ENCODE data around the gene SLC16A1.
"Not testable (repeated sequence)": the region's sequence is repeated elsewhere in the genome, so short reads cannot be mapped to it uniquely, and the experiment has no call there.

Gene SLC16A1

GRCh38 chr1:112884996-112885395 is 71.0 kb downstream of the SLC16A1 start:
- not testable (repeated sequence) for DNase-seq (ENCODE audit: low read depth in 3 of 3)

DNA sequence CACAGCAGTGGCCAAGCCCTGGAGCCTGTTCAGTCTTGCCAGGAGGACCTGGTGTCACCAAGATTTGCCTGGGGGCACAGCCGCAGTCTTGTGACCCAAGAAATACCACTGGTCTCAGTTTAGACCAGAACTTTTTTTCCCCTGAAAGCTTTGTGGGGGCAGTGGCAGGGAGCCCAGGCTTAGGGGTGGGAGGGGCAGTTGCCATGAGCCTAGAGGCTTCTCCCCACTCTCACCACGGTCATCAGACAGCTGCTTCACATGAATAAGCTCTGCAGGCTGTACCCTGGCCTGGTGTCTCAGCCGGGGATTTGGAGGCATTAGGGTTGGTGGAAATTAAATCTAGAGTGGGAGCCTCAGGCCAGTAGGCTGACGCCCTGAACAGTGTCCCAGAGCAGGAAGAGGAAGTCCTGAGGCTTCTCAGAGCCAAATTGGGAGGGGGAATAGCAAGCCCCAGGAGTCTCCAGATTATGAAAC is 73.7 kb downstream of the SLC16A1 start:
- DNase-seq (ENCODE audit: low read depth in 3 of 3) = no peak

- DNase-seq (ENCODE audit: low read depth in 3 of 3) = no peak
Measured at GRCh38 chr1:112881742-112882127, 74.3 kb downstream of the SLC16A1 start.

DNA sequence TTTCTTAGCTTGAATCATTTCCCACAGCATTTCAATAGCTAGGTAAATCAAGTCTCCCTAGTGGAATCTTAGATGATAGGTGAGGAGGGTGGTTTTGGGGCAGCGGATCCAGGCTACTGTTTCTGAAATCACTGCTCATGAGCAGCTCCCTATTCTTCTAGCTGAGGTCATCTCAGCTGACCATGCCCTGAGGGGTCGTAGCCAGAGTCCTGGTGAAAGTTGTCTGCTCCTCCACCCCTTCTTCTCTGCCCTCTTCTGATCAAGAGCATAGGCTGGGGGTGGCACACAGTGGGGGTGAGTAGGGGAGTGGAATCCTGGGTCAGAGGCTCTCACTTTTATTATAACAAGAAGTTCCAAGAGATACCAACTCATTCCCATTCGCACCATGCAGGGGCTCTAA is 76.2 kb downstream of the SLC16A1 start:
- DNase-seq (ENCODE audit: low read depth in 3 of 3) = no peak

DNA sequence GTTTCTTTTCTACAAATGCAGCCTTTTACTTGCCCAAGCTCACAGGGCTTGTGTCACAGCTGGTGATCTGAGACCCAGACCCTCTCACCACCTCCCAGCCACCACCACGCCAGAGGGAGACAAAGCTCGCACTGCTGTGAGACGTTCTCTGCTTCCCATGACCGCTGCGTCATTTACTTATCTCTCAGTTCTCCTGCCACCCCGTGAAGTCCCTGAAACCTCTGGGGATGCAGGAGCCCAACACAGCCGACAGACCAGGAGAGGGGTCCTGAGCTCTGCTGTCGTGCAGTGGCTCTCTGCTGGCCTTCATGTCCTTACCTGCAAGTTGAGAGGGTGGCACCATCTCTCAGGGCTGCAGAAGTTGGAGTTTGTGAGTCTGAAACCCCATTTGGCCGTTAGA is 77.7 kb downstream of the SLC16A1 start:
- DNase-seq (ENCODE audit: low read depth in 3 of 3) = no peak

GRCh38 chr1:112877750-112878149 is 78.2 kb downstream of the SLC16A1 start:
- no peak for DNase-seq (ENCODE audit: low read depth in 3 of 3)

DNA sequence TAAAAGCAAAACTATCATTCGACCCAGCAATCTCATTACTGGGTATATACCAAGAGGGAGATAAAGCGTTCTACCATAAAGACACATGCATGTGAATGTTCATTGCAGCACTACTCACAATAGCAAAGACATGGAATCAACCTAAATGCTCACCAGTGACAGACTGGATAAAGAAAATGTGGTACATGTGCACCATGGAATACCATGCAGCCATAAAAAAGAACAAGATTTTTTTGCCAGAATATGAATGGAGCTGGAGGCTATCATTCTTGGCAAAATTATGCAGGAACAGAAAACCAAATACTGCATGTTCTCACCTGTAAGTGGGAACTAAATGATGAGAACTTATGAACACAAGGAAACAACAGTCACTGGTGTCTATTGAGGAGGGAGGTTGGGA is 79.7 kb downstream of the SLC16A1 start:
- no peak for DNase-seq (ENCODE audit: low read depth in 3 of 3)

DNA sequence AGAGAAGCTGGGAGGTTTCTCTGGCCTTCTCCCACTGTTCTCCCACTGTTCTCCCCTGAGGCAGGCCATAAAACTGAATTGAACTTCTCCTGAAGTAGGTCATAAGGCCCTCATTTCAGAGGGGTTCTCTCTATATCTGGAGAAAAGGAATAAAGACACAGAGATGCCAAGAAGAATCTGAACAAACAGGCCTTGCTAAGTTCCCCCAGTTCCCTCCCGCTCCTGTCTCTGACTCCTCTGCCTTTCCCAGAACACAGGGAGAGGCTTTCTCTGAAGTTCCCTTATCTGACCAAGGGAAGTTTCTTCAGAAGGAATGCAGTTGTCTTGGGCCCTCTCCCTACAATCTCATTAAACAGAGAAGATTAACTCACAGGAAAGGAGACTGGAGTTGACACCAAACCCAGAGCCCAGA is 83.4 kb downstream of the SLC16A1 start:
- DNase-seq (ENCODE audit: low read depth in 3 of 3) = no peak

DNA sequence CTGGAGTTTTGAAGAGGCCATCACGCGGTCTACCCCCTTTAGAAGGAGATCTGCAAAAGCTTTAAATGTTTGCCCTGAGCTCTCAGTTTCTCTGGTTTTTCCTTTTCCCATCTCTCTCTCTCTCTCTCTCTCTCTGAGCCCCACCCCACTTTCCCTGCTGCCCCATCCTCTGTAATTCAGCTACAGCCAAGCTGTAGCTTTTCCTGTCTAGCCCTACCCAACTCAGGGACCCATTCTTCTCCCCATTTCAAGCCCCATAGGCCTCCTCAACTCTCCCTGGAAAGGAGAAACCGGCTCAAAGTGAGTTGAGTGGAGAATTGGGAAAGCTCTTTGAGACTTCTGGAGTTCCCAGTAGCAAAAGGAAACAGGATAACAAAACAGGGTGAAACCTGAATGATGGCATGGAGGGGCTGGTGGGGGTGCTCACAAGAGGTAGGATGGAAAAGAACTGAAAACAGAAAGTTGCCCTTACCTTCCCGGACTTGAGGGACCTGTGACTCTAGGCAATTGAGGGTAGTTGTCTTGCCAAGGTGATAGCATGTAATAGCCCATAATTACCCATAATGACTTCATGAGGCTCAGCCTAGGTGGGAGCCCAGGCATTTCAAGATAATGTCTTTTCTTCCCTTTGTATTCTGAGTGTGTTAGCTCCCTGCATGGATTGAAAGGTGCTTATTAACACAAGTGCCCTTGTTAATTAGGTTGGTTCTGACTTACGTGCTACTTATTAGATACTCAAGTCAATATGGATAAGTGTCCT is 84.9 kb downstream of the SLC16A1 start:
- DNase-seq (ENCODE audit: low read depth in 3 of 3) = no peak

- DNase-seq (ENCODE audit: low read depth in 3 of 3) = no peak
Measured at GRCh38 chr1:112869895-112870294, 86.1 kb downstream of the SLC16A1 start.

DNA sequence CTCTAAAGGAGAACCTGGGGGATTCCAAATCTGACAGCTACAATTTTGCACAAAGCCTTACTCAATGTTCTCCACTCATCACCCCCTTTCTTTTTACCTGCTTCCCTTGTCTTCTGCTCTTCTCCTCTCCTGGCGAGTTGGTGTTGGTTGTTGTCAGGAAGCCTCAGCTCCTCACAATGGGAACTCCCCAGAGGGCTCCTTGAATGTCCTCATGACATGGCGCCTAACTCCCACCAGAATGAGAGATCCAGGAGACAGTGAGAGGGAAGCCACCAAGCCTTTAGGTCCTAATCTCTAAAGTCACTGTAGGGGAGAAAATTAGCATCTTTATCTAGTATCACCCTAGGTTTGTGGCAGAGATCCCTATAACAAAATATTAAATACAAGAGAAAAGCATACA is 87.8 kb downstream of the SLC16A1 start:
- DNase-seq (ENCODE audit: low read depth in 3 of 3) = no peak

DNA sequence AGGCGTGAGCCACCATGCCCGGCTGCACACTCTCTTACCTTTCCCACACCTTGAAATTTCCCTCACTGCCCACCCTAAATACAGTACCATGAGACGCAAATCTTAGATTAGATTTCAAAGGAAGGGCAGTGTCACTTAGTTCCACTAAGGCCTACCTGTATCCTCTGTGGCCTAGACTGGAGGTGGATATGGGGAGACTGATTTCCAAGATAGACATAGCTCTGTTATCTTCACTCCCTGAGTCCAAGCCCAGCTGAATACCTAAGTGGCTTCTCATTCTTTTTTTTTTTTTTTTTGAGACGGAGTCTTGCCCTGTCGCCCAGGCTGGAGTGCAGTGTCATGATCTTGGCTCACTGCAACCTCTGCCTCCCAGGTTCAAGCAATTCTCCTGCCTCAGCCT is 89.0 kb downstream of the SLC16A1 start:
- no peak for DNase-seq (ENCODE audit: low read depth in 3 of 3)

GRCh38 chr1:112866151-112866550 is 89.8 kb downstream of the SLC16A1 start:
- no peak for DNase-seq (ENCODE audit: low read depth in 3 of 3)

GRCh38 chr1:112862753-112863426 is 93.1 kb downstream of the SLC16A1 start:
- no peak for DNase-seq (ENCODE audit: low read depth in 3 of 3)

Measured in stimulated activated CD4-positive, alpha-beta T cell treated with anti-CD3 and anti-CD28 coated beads, TNF-alpha, amount 100 ng/mL, for 24 hours (primary cell).